GM21528 (cell line): ENCODE data around the gene H6PD.
A peak's percentile ranks its signal among the peaks of the same experiment; 100 is the strongest.
"Not testable (repeated sequence)": the region's sequence is repeated elsewhere in the genome, so short reads cannot be mapped to it uniquely, and the experiment has no call there.

Experiments
- ATAC-seq: cut with Tn5 transposase; IDR thresholded peaks from one replicate; pipeline ENCODE4 v1.9.1; 2021; ENCODE audit warnings: mild to moderate bottlenecking, moderate library complexity; ENCODE audit not compliant: unreplicated experiment, low FRiP score

The H6PD gene

GRCh38 chr1:9293533-9294404, 59.2 kb downstream of the H6PD start:
- peak; percentile 22 for ATAC-seq

- no peak for ATAC-seq
These were observed 59.8 kb downstream of the H6PD start for GRCh38 chr1:9294405-9294773.

GRCh38 chr1:9294910-9295636, 60.5 kb downstream of the H6PD start:
- ATAC-seq: no peak

GRCh38 chr1:9295884-9296283, 61.3 kb downstream of the H6PD start:
- ATAC-seq: no peak

GRCh38 chr1:9296850-9297249, 62.3 kb downstream of the H6PD start:
- ATAC-seq: no peak

- ATAC-seq: no peak
These were observed 63.3 kb downstream of the H6PD start for GRCh38 chr1:9297831-9298230.

GRCh38 chr1:9298282-9298681, 63.7 kb downstream of the H6PD start:
- no peak for ATAC-seq

- not testable (repeated sequence) for ATAC-seq
These were observed 65.3 kb downstream of the H6PD start for GRCh38 chr1:9299571-9300541.

- ATAC-seq: no peak
These were observed 66.0 kb downstream of the H6PD start for GRCh38 chr1:9300573-9300972.

GRCh38 chr1:9302745-9303524, 68.4 kb downstream of the H6PD start:
- ATAC-seq: no peak

GRCh38 chr1:9303916-9304315, 69.3 kb downstream of the H6PD start:
- no peak for ATAC-seq

GRCh38 chr1:9305216-9305615, 70.6 kb downstream of the H6PD start:
- no peak for ATAC-seq

GRCh38 chr1:9306006-9306405, 71.4 kb downstream of the H6PD start:
- ATAC-seq: no peak

- ATAC-seq: no peak
These were observed 72.7 kb downstream of the H6PD start for GRCh38 chr1:9307303-9307702.

GRCh38 chr1:9308236-9308785, 73.7 kb downstream of the H6PD start:
- ATAC-seq: no peak

- ATAC-seq: no peak
These were observed 74.5 kb downstream of the H6PD start for GRCh38 chr1:9309080-9309479.

GRCh38 chr1:9309991-9310390, 75.4 kb downstream of the H6PD start:
- no peak for ATAC-seq

GRCh38 chr1:9311029-9311428, 76.5 kb downstream of the H6PD start:
- no peak for ATAC-seq

- ATAC-seq: no peak
These were observed 76.9 kb downstream of the H6PD start for GRCh38 chr1:9311479-9311878.
